HG03097 (cell line): Measurements from ENCODE around the gene TMEM205.
"Not testable (repeated sequence)": the region's sequence is repeated elsewhere in the genome, so short reads cannot be mapped to it uniquely, and the experiment has no call there.

Experiments
- ATAC-seq: cut with Tn5 transposase; IDR thresholded peaks from one replicate; pipeline ENCODE4 v1.9.1; 2021; ENCODE audit not compliant: unreplicated experiment, low FRiP score

Gene TMEM205

DNA sequence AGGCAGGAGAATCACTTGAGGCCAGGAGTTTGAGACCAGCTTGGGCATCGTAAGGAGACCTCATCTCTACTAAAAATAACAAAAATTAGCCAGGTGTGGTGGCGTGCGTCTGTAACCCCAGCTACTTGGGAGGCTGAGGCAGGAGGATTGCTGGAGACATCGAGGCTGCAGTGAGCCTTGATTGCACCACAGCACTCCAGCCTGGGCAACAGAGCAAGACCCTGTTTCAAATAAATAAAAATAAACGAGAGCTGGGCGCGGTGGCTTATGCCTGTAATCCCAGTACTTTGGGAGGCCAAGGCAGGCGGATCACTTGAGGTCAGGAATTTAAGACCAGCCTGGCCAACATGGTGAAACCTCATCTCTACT lies 6.0 kb downstream of the TMEM205 start:
- ATAC-seq = not testable (repeated sequence)

DNA sequence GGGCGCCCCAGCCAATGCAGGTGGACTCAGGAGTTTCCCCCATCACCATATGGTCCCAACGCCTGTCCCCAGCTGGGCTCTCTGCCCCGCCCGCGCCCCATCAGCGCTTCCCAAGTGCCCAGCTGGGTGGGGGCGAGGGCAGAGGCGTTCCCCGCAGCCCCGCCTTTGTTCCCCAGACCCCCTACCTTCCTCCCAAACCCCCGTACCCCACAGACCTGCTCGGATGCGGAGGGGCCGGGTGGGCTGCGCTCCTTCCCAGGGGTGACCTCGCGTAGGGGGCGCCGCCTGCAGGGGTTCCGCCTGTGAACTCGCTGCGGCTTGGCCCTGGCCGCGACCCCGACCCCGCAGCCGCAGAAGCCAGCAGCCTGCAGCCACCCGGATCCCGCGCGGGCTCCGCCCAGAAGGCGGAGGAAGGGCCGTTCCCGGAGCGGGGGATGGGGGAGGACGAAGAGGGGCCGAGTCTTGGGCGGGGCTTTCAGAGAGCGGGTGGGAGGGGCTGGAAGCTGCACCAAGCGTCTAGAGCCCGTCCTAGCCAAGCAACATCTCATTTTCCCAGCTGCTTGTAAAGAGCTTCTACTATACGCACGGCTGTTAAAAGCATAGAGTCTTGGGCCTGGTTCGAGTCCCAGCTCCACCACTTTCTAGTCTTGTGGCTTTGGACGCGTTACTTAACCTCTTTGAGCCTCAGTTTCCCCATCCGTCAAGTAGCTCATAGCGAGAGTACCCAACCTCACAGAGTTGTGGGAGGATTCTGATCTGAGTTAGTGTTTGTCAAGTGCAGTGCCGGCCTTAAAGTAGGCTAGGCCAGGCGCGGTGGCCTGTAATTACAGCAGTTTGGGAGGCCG lies 6.6 kb downstream of the TMEM205 start, which contains the start of gene RAB3D:
TSS of gene RAB3D (minus strand) at position 404 of the 845 bp plus-strand sequence. CDS start 2,258 bp downstream, outside the sequence.
- ATAC-seq = no peak

DNA sequence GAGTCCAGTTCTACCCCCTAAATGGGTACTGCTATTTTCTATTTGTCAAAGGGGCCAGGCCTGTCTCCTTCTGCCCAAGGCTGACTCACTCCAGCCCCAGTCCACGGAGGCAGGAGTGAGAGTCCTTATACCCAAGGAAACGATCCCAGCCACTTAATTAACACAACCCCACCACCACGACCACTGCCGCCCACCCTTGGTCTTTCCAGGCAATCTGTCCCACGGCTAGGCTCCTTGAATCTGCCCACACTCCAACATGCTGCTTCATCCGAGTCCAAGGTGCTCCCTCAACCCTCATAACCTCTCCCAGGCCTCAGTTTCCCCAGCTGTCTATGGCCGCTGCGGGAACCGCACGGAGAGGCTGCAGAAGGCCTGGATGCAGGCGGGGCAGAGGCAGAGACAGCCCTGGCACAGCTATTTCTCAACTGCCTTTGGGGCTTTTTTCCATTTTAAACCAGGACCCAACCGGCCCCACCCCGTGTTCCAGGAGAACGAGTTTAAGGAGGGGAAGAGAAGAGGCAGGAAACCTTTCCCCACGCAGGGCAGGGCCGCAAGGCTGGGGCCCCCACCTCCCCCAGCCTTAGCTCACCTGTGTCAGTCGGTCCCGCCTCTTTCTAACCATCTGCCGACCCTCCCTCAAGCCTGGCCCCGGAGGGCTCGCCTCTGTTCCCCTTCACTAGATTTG lies 7.4 kb downstream of the TMEM205 start:
- ATAC-seq = no peak

GRCh38 chr19:11338121-11338520 lies 7.9 kb downstream of the TMEM205 start:
- no peak for ATAC-seq

GRCh38 chr19:11337080-11337479 lies 9.0 kb downstream of the TMEM205 start:
- no peak for ATAC-seq

DNA sequence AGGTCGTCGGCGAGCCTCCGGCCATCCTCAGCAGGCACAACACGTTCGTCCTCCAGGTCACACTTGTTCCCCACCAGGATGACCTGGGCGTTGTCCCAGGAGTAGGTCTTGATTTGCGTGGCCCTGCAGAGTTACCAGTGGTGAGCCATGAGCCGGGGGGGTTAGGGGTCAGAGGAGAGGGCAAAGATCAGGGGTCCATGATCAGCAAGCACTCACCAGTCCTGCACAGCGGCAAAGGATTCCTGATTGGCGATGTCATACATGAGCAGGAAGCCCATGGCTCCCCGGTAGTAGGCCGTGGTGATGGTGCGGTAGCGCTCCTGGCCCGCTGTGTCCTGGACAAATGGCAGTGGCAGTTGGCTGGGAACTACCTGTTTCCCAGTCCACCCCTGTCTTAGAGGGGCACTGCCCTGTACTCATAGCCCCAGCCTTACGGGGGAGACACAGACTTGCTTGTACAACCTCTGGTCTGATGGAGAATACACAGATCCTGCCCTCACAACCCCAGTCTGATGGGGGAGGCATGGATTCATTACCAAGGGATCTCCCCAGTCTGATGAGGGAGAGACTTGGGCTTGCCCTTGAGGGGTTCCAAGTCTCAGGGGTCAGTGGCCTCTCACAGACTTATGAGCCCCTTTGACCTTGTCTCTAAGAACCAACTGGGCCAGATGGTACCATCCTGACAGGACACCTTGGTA lies 10.5 kb downstream of the TMEM205 start:
- ATAC-seq = no peak

DNA sequence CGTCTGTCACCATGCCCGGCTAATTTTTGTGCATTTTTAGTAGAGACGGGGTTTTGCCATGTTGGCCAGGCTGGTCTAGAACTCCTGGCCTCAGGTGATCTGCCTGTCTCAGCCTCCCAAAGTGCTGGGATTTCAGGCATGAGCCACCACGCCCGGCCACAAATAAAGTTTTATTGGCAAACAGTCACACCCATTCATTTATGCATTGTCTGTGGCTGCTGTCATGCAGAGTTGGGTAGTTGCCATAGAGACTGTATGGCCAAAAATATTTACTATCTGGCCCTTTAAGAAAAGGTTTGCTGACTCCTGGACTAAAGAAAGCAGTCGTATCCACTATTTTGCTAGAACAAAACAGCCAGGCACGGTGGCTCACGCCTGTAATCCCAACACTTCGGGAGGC lies 12.2 kb downstream of the TMEM205 start:
- ATAC-seq = not testable (repeated sequence)

DNA sequence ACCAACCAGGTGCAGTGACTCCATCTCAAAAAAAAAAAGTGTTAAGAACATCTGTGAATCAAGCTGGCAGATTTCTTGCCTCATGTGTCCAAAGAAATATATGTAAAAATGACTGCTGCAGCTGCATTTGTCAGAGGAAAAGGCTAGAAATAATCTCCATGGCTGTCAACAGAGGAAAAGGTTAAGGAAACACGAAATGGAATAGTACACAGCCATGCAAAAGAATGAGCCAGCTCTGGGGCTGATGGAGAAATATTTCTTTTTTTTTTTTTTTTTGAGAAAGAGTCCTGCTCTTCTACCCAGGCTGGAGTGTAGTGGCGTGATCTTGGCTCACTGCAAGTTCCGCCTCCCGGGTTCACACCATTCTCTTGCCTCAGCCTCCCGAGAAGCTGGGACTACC lies 13.2 kb downstream of the TMEM205 start:
- no peak for ATAC-seq

DNA sequence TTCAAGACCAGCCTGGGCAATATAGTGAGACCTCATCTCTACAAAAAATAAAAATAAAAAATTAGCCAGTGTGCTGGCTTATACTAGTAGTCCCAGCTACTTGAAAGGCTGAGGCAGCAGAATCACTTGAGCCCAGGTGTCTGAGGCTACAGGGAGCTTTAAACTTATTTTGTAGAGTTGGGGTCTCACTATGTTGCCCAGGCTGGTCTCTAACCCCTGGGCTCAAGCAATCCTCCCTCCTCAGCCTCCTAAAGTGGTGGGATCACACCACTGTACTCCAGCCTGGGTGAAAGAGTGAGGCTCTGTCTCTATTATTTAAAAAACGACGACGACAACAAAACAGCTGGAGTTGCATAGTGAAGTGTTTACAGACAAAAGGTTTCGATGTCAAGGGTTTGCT lies 14.6 kb downstream of the TMEM205 start:
- ATAC-seq = no peak

- no peak for ATAC-seq
Observed at GRCh38 chr19:11330127-11330526, 15.9 kb downstream of the TMEM205 start.

GRCh38 chr19:11325544-11325943 lies 20.5 kb downstream of the TMEM205 start:
- ATAC-seq = no peak

DNA sequence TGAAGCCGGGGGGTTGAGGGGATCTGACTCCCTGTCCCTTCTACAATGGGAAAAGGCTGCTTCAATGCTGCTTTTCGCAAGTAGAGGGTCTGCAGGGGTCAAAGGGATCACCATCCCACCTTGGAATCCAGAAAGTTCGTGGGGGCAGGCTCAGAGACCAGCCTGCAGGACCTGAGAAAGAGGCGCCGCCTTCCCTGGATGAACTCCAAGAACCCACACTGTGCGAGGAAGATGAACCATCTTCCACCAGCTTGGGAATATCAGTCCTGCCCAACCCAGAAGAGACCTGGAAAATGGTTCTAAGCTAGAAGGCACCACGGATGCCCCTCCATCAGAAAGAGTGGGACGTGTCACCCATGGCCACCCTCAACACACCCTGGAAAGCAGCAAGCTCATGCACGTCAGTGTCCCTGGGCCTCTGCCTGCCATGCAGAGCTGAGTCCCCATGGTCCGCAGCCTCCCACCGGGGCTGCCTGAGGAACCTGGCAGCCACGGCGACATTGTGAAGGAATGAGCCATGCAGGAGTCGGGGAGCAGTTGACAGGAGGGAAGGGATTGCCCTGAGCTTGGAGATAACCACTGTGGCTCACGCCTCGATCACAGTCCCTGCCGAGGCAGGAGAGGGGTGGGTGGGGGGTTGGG lies 21.2 kb downstream of the TMEM205 start:
- no peak for ATAC-seq

DNA sequence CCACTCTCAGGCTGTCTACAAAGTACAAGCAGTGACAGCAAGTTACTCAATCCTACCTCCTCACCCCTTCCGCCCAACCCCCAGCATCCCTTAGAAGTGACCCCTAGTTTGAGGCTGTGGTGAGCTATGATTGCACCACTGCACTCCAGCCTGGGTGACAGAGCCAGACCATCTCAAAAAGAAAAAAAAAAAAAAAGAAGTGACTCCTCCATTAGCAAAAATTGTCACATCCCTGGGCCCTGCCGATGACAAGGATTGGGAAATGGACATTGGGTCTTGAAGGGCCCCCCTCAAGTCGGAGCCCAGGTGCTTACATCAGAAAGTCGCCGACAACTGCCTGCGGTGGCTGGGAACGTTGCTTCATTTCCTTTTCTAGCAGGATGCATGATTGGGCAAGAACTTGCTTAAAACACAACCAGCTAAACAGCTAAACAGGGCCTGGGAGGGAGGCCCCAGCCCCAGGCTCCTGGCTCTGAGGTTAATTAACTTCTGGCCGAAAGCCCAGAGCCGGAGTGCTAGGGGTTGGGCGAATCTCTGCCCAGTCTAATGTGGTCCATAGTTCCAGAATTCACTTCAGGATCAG lies 21.9 kb downstream of the TMEM205 start:
- ATAC-seq = no peak

DNA sequence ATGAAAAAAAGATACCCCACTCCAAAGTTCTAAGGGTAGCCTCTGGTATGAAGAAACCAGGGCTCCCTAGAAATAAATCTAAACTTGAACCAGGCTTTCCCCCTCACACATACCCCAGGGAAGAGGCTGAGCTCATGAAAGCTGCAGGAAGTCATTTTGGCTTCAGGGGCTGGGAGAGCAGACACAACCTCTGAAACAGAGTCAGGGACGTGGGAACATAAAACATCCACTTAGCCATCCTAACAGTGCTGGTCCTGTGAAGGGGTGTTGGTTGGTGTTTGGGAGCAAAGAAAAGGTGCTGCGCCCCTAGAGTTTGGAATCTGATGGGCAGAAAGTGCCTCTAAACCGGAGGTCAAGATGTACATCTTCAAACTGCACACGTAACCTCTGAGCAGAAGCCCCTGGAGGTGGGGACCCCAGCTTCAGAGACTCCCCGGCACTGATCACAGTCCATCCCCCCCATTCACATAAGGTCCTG lies 22.4 kb downstream of the TMEM205 start:
- ATAC-seq = no peak

DNA sequence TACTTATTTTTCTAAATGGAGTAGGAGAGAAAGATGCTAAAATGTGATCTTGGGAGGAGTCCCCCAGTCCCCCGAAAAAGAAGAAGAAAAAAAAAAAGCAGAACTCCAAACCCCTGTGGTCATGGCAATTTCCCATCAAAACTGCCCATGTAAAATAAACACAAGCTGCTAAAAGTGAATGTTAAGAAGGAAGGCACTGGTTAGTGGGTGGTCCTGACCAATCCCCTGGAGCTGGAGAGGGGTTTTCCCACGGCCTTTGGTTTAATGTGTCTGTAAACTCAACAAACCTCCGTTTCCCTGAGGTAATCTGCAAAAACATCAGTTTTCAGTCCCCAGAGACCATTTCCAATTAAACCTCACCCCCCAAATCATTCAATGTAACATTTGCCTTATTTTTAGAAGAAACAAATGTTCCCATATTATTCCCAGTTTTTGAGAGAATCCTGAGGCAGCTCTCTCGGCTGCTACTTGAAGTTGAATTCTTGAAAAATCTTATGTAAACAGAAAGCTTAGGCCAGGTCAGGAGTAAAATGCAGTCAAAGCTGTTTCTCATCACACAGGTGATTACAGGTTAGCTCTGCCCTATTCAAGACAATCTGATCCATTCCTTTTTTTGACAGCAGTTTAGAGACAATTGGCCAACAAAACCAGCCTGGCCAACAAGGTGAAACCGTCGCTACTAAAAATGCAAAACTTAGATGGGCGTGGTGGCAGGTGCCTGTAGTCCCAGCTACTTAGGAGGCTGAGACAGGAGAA lies 23.6 kb downstream of the TMEM205 start:
- no peak for ATAC-seq

DNA sequence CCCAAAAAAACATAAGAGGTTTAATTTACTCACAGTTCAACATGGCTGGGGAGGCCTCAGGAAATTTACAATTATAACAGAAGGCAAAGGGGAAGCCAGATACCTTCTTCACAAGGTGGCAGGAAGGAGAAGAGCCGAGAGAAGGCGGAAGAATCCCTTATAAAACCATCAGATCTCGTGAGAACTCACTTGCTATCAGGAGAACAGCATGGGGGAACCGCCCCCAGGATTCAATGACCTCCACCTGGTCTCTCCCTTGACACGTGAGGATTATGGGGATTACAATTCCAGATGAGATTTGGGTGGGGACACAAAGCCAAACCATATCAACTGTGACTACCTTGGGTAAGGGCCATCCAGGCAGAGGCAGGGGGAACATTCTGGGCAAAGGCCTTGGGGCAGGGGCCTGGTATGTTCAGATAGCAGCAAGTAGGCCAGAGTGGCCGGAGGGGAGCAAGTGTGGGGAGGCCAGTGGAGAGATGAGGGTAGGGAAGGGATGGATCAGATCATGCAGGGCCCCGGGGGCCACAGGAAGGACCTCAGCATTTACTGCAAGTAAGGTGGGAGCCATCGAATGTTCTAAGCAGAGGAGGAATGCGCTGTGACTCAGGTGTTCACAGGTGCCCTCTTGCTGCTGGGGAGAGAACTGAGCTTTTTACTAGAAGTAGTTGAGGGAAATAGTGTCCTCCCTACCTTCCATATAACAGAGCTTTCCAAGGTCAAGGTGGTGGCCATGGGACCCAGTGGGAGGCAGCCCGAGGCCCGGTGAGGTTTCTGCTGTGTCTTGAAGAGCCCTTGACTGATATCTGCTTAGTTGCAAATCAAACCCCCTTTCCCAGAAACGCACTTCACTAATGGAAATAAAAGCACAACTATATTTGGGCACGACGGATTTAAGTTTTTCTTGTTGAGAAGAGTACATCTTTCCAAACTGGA lies 24.6 kb downstream of the TMEM205 start:
- ATAC-seq = no peak

- not testable (repeated sequence) for ATAC-seq
Observed at GRCh38 chr19:11320278-11320995, 25.6 kb downstream of the TMEM205 start.

DNA sequence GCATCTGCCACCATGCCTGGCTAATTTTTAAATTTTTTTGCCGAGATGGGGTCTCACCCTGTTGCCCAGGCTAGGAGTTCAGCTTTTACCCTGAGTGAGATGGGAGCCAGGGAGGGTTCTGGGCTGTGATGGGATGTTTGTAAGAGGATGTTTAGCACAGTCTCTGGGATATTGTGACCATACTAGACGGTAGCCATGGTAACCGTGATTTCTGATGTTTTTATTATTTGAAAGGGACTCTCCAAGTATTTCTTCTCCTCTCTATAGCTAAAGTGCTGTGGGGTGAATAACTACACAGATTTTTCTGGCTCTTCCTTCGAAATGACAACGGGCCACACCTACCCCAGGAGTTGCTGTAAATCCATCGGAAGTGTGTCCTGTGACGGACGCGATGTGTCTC lies 39.7 kb downstream of the TMEM205 start:
- ATAC-seq = no peak
